NCI-H2107 treated with DMSO at 0.1 percent for 48 hours (cell line): Measurements from ENCODE around the gene ZSCAN16.
A peak's percentile ranks its signal among the peaks of the same experiment; 100 is the strongest.

Experiments used
- DNase-seq: peaks from one replicate; lab custom pipeline; 2025; ENCODE audit not compliant: unreplicated experiment; lab: John Stamatoyannopoulos, UW

Gene ZSCAN16

DNA sequence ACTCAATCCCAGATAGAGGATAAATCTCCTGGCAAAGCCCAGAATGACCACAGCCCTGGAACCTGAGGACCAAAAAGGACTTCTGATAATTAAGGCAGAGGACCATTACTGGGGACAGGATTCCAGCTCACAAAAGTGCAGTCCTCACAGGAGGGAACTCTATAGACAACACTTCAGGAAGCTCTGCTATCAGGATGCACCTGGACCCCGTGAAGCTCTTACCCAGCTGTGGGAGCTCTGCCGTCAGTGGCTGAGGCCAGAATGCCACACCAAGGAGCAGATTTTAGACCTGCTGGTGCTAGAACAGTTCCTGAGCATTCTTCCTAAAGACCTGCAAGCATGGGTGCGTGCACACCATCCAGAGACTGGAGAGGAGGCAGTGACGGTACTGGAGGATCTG lies 992 bp downstream of the ZSCAN16 start:
- DNase-seq, result no peak

DNA sequence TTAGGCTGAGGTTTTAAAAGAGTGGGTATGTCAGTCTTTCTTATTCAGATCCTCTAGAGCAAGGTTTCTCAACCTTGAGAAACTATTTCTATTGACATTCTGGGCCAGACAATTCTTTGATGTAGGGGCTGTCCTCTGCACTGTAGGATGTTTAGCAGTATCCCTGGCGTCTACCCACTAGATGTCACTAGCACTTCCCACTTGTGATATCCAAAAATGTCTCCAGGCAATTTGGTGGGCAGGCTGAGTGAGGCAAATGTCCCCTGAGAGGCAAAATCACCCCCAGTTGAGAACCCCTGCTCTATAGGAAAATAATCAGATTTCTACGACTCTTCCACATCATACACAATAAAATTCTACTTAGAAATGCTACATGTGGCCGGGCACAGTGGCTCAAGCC lies 9.6 kb downstream of the ZSCAN16 start:
- no peak for DNase-seq

- no peak for DNase-seq
These were observed 10.3 kb downstream of the ZSCAN16 start for GRCh38 chr6:28134716-28135115.

GRCh38 chr6:28135393-28135792 lies 11.0 kb downstream of the ZSCAN16 start:
- no peak for DNase-seq

GRCh38 chr6:28136585-28137504 lies 12.4 kb downstream of the ZSCAN16 start:
- DNase-seq, result peak; percentile 37

DNA sequence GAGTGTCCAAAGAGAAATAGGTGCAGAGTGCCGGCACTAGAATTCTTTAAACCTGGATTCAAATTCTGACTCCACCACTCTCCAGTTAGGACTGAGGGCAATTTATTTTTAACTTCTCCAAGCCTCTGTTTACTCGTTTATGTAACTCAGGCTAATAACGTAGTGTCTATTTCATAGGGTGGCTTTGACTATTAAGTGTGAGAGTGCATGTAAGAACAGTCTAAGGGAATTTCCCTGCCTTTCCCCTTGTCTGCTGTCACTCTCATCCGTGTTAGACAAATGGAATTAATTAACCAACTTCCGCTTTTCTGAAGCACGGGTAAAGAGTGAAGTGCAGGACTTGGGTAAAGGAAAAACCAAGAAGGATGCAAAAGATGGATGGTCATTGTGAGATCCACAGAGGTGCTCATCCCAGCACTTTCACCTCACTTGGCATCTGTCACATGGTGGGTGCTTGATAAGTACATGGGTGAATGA lies 13.1 kb downstream of the ZSCAN16 start:
- DNase-seq, result no peak

GRCh38 chr6:28139860-28140543 lies 15.6 kb downstream of the ZSCAN16 start:
- no peak for DNase-seq

GRCh38 chr6:28140616-28141015 lies 16.2 kb downstream of the ZSCAN16 start:
- no peak for DNase-seq

GRCh38 chr6:28141500-28142329 lies 17.3 kb downstream of the ZSCAN16 start, which contains the start of gene ZKSCAN8:
ZKSCAN8 (plus strand) TSS chr6:28141883; CDS start chr6:28148408, 6,525 bp downstream.
- peak; percentile 69 for DNase-seq

- no peak for DNase-seq
These were observed 18.0 kb downstream of the ZSCAN16 start for GRCh38 chr6:28142446-28142845.

DNA sequence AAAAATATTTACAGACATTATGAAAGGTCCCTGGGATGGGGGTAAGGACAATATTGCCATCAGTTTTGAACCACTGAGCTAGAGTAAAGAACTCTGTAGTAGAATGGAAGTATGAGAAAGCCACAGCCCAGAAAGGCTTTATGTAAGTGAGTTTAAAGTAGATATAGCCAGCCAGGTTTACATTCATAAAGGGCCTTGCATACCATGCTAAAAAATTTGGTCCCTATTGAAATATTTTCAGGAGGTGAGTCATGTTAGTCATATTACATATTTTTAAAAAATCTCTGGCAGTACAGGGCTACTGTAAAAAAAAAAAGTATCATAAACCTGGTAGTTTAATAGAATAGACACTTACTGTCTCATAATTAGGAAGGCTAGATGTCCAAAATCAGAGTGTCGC lies 20.8 kb downstream of the ZSCAN16 start:
- DNase-seq, result no peak

GRCh38 chr6:28152531-28152930 lies 28.1 kb downstream of the ZSCAN16 start:
- no peak for DNase-seq

GRCh38 chr6:28153546-28153945 lies 29.1 kb downstream of the ZSCAN16 start:
- DNase-seq, result no peak

- no peak for DNase-seq
These were observed 29.9 kb downstream of the ZSCAN16 start for GRCh38 chr6:28154357-28154756.

DNA sequence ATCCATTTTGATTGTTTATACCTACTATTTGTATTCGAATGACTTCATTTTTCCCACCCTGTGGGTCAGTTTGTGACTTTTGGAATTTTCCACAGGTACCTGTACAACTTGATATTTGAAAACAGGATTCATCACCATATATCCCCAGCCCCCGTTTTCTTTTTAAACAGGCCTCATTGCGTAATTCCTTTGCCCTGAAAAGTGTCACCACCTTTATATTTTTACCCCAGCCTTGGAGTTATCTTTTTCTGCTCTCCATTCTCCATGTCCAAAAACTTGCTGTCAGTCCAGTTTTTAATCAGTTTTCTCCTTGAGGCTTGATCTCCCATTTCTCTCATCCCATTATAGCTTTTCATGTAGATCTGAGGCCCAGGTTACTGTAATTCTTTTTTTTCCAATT lies 33.9 kb downstream of the ZSCAN16 start:
- no peak for DNase-seq

DNA sequence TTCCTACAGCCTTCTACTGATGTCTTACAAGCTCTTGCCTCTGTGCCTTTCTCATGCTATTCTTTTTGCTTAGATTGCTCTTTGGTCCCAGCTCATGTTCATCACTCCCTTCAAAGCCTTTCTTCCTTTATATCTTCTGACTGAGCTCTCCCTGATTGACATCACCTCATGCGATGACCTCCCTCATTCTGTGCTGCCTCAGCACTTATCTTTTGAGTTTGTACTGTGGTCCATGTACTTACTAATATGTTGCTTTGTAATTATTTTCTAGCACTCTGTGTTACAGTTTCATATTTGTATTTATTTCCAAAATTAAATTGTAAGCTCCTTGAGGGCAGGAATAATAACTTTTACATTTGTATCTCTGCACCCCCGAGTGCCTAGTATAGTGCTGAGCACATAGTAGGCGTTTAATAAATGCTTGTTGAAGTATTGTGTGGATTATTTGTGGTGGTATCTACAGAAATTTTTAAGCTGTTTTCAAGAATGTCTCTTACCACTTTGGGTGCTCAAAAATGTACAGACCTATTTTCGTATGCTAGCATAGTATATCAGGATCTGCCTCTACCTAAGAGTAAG lies 34.7 kb downstream of the ZSCAN16 start:
- no peak for DNase-seq

- no peak for DNase-seq
These were observed 35.8 kb downstream of the ZSCAN16 start for GRCh38 chr6:28160233-28160632.

GRCh38 chr6:28161410-28162079 lies 37.1 kb downstream of the ZSCAN16 start:
- no peak for DNase-seq

DNA sequence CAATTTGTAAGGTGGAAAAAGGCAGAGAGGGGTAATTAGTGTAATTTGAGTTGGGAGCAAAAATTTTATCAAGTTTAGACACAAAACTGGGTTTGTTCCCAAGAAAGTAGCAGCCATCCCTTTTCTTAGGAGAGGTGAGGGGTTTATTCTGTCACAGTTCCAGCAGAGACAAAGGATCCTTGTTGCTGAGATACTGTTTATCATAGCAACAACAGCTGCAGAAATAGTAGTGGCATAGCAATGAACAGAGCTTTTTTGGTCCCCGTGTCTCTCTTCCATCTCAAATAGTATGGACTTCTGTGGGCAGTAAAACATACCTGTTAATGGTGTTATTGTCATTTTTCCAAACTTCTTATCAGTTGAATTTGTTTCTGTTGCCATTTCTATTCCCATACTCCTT lies 41.2 kb downstream of the ZSCAN16 start:
- DNase-seq, result no peak

DNA sequence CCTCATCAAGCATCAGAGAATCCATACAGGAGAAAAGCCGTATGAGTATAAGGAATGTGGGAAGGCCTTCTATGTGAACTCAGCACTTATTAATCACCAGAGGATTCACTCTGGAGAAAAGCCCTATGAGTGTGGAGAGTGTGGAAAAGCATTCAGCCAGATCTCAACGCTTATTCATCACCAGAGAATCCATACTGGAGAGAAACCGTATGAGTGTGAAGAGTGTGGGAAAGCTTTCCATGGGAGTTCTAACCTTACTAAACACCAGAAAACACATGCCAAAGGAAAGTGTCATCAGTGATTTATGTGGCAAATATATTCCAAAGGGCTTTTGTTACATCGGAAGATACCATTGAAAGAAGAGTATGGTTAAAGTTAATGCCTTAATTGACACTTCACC lies 42.7 kb downstream of the ZSCAN16 start:
- no peak for DNase-seq
